Aorta (tissue), 5 donors: Measurements from ENCODE around the gene MIGA1. TPM values are rescaled to one million over a fixed set of nuclear protein-coding genes. Genes with fewer than 3 reads are reported as not detected.
A peak's percentile ranks its signal among the peaks of the same experiment; 100 is the strongest.
"Not testable (repeated sequence)": the region's sequence is repeated elsewhere in the genome, so short reads cannot be mapped to it uniquely, and the experiment has no call there.

ENCODE experiments used
- ATAC-seq: fragments of 200-7000 bp; cut with Tn5 transposase; one replicate; pipeline ENCODE4 v1.9.1; 2022; ENCODE audit warnings: moderate library complexity; ENCODE audit not compliant: low FRiP score
- DNase-seq, 2 donors: peaks; one replicate each; pipeline ENCODE4 v3.0.0-alpha.2; 2020
- H3K27ac ChIP-seq, 2 donors: one replicate each; pipeline ENCODE4 v1.5.1; 2013; ENCODE audit warnings: low read length in 2 of 2, mild to moderate bottlenecking in 2 of 2, moderate library complexity in 2 of 2, control low read depth in 1 of 2, inconsistent platforms in 1 of 2, low read depth in 1 of 2
- H3K27me3 ChIP-seq, 2 donors: one replicate each; pipeline ENCODE4 v1.6.1; 2013; ENCODE audit warnings: control low read depth in 1 of 2, low read length in 1 of 2, mild to moderate bottlenecking in 1 of 2, moderate library complexity in 1 of 2; ENCODE audit not compliant: insufficient read depth in 2 of 2, control insufficient read depth in 1 of 2
- H3K36me3 ChIP-seq, 2 donors: one replicate each; pipeline ENCODE4 v1.6.1; 2013; ENCODE audit warnings: control low read depth in 1 of 2, low read length in 1 of 2, mild to moderate bottlenecking in 1 of 2; ENCODE audit not compliant: insufficient read depth in 2 of 2, control insufficient read depth in 1 of 2
- H3K4me1 ChIP-seq, 2 donors: one replicate each; pipeline ENCODE4 v1.6.1; 2013; ENCODE audit warnings: low read length in 2 of 2, control low read depth in 1 of 2, mild to moderate bottlenecking in 1 of 2, moderate library complexity in 1 of 2; ENCODE audit not compliant: insufficient read depth in 2 of 2, control insufficient read depth in 1 of 2
- H3K4me3 ChIP-seq, 2 donors: one replicate each; pipeline ENCODE4 v1.5.1; 2013; ENCODE audit warnings: low read length in 2 of 2, control low read depth in 1 of 2, mild to moderate bottlenecking in 1 of 2
- H3K9me3 ChIP-seq: one replicate; pipeline ENCODE4 v1.6.1; 2013; ENCODE audit warnings: mild to moderate bottlenecking, low read length; ENCODE audit not compliant: control insufficient read depth
- WGBS, 2 donors: extraction: QIAGEN DNeasy Blood & Tissue Kit; methylation state at CpG; one replicate each; pipeline ENCODE4 v1.1.7; 2013; 5-methylcytosine and 5-hydroxymethylcytosine counted together
- intact Hi-C, 2 donors: fragments of 100-400 bp; cut with DNase I; formaldehyde crosslinking; loops; one replicate each; pipeline versions ENCODE4 v1.14.2 to v1.15.0; 2022
- polyA plus RNA-seq, 2 donors: library from polyadenylated mRNA; stranded (reverse); fragments of 200-250 nt; gene quantifications; one replicate each; pipeline ENCODE4 v1.2.3, GENCODE V29; 2013
- total RNA-seq, 2 donors: library from RNA; stranded (reverse); fragmentation: NEBNext Ultra II Directional; extraction: Animal tissue kit (Norgen Biotek cat#: 25700); gene quantifications; one replicate each; pipeline ENCODE4 v1.2.1, GENCODE V29; 2021
- donor health status: healthy with polysubstance abuse.
- donor health status: Bipolar disorder and iron deficiency.
- donor health status: DM: no; HTN: no; CAD: no.
- donor health status: DM: no; HTN: no; CAD: no.
- donor health status: DM: yes; HTN: yes; CAD: no.

Gene MIGA1
- total and polyA plus RNA-seq, 4 donors: 2.5 to 22.0 (median 12.1) TPM

DNA sequence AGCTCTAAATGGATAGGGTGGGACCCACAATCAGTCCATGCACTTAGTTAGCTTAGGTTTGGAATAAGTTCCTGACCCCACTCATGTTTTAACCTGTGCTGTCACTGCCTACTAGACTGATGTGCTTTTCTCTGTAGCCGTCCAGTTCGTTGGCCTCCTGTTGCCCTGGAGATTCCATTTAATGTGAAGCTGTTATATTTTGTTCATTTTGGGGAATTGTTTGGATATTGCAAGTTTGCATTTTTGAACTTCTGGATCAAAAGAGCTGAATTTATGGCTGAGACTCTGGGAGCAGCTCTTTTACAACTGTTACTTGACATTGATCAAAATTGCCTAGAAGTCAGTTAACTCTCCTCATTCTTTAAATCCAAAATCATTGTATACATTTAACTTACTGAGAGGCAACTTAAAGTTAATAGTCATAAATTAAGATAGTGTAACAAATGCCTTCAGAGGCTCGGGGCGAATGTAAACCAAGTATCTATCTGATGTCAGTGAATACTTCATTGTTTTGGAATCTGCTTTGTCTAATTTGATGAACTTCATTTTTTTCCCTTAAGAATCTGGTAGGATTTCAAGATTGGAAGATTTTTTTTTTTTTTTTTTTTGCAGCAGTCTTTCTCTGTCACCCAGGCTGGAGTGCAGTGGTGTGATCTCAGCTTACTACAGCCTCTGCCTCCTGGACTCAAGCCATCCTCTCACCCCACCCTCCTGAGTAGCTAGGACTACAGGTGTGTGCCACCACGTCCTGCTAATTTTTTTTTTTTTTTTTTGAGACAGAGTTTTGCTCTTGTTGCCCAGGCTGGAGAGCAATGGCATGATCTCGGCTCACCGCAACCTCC lies 38.1 kb downstream of the MIGA1 start:
- intact Hi-C loops: no loop called here
- H3K4me3 ChIP-seq: no peak overlapping the region
- no peaks in the 10 kb centered on the region for H3K4me1 ChIP-seq
- ATAC-seq: no peak
- no peaks in the 10 kb centered on the region for H3K9me3 ChIP-seq
- H3K36me3 ChIP-seq: peaks cover 2 to 5% of the 10 kb centered on the region in 2 donors
- H3K27ac ChIP-seq: no peak overlapping the region
- WGBS, 2 donors: 82 to 84% methylated on average over 7 of the region's 7 CpGs
- no peak for DNase-seq
- no peaks in the 10 kb centered on the region for H3K27me3 ChIP-seq

DNA sequence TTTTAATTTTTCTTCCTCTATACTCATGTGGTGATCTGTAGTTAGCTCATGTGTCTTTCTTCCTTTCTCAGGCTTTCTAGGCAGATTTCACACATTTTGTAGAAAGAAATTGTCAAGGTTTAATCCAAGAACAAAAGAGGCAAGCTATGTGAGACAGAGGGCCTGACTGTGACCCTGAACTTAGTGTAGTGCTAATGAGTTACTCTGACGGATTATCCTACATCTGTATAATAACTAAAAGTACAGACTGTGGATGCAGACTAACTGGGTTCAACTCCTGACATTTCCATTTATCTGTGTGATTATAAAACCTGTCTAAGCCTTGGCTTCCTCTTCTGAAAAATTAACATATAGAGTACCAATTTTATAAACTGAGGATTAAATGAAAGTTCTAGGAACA lies 40.7 kb downstream of the MIGA1 start:
- Histone ChIP-seq H3K27me3 (no peaks in the 10 kb centered on the region), H3K4me3 (no peak overlapping the region), H3K36me3 (peaks cover 0 to 2% of the 10 kb centered on the region in 2 donors), H3K9me3 (no peaks in the 10 kb centered on the region), H3K4me1 (no peaks in the 10 kb centered on the region), H3K27ac (no peak overlapping the region)
- no peak for DNase-seq
- intact Hi-C loops: no loop called here
- 83 to 86% methylated on average over 1 of the region's 1 CpG for WGBS, 2 donors
- no peak for ATAC-seq

DNA sequence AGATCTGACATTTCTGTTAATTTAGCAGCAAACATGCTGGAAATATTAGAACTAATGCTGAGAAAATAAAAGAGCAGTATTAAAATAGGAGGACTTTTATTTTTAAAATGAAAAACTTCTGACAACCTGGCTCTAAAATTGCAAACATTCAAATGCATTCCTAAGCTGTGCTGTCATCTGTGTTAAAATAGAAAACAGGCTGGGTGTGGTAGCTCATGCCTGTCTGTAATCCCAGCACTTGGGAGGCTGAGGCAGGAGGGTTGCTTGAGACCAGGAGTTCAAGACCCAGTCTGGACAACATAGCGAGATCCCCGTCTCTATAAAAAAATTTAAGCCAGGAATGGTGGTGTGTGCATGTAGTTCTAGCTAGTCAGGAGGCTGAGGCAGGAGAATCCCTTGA lies 44.6 kb downstream of the MIGA1 start:
- WGBS, 2 donors: 67 to 68% methylated on average over 2 of the region's 2 CpGs

DNA sequence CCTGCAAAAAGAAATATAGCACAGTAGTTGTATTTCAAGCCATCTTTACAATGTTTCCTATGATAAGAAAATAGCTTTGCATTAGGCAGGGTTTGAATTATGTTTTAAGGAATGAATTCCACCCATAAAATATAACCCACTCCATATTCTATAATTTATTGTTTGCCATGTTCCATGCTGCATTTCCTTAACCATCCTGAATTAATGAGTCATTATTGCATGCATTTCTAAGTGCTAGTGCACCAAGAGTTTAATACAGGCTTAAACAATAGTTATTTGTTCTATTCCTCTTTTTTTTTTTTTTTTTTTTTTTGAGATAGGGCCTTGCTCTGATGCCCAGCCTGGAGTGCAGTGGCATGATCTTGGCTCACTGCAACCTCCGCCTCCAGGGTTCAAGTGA lies 45.2 kb downstream of the MIGA1 start:
- intact Hi-C loops: no loop called here

More for the DNA sequence above, 44.6 kb downstream of the MIGA1 start:
- Histone ChIP-seq H3K9me3 (no peaks in the 10 kb centered on the region), H3K36me3 (peaks cover 0 to 2% of the 10 kb centered on the region in 2 donors), H3K4me3 (no peak overlapping the region), H3K4me1 (no peaks in the 10 kb centered on the region), H3K27ac (peak overlapping the region in 1 of 2 donors; percentile 21), H3K27me3 (no peaks in the 10 kb centered on the region)
- intact Hi-C loops: no loop called here
- ATAC-seq: no peak
- no peak for DNase-seq

DNA sequence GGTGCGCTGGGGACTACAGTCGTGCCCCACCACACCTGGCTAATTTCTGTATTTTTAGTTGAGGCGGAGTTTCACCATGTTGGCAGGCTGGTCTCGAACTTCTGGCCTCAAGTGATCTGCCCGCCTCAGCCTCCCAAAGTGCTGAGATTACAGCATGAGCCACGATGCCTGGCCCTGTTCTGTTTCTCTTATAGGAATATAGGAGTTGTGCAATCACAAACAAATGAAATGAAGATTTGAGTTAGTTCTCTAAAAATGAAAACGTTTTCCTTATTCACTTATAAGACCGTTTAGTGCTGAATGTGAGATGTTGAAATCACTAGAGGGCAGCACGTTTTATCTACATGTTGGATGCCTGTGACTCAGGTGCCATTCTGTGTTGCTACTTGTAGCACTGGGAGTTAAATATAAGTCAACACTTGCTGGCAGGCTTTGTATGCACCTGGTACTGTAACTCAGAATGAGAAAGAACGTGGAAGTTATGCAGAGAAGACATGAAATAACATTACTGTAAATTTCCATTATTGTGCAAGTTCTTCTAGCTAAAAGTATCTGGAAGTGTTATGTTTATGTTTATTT lies 45.8 kb downstream of the MIGA1 start:
- 46% methylated on average over 10 of the region's 10 CpGs for WGBS, 2 donors
- Histone ChIP-seq H3K27me3 (no peaks in the 10 kb centered on the region), H3K4me1 (no peaks in the 10 kb centered on the region), H3K27ac (peak overlapping the region in 1 of 2 donors; percentile 71), H3K9me3 (no peaks in the 10 kb centered on the region), H3K4me3 (no peak overlapping the region), H3K36me3 (no peaks in the 10 kb centered on the region)
- DNase-seq: no peak
- peak; percentile 74 for ATAC-seq
- intact Hi-C loops: no loop called here

More for the DNA sequence above, 45.2 kb downstream of the MIGA1 start:
- H3K4me1 ChIP-seq: no peaks in the 10 kb centered on the region
- 100% methylated on average over 1 of the region's 1 CpG for WGBS, 2 donors
- DNase-seq: no peak
- H3K36me3 ChIP-seq: peaks cover 0 to 2% of the 10 kb centered on the region in 2 donors
- no peak for ATAC-seq
- no peak overlapping the region for H3K27ac ChIP-seq
- no peaks in the 10 kb centered on the region for H3K9me3 ChIP-seq
- H3K4me3 ChIP-seq: no peak overlapping the region
- H3K27me3 ChIP-seq: no peaks in the 10 kb centered on the region

DNA sequence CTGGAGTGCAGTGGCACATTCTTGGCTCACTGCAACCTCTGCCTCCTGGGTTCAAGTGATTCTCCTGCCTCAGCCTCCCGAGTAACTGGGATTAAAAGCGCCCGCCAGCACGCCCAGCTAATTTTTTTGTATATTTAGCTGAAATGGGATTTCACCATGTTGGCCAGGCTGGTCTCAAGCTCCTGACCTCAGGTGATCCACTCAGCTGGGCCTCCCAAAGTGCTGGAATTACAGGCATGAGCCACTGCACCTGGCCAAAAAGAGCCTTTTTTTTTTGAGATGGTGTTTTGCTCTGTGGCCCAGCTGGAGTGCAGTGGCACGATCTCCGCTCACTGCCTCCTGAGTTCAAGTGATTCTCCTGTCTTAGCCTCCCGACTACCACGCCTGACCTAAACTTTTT lies 47.4 kb downstream of the MIGA1 start:
- H3K4me3 ChIP-seq, H3K9me3 ChIP-seq, H3K27me3 ChIP-seq, intact Hi-C loops, H3K36me3 ChIP-seq, DNase-seq, H3K4me1 ChIP-seq, ATAC-seq: not testable (repeated sequence)
- H3K27ac ChIP-seq: peak overlapping the region in 1 of 2 donors; percentile 38
- 86 to 89% methylated on average over 8 of the region's 8 CpGs for WGBS, 2 donors

DNA sequence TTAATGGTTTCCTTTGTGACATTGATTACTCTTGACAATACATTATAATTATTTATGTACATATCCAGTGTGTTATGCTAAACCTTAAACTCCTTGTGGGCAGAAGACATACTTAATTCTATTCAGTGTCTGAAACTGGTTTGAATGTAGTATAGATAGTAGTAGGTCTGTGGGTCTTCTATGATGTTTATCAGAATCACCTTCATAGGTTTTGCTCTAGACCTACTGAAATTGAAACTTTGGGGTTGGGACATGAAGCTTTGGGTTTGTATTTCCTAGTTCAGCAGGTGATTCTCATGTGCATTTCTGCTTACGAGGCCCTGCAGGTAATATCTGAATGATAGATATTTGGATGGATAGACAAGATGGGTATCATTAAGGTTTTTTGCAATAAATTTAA lies 48.6 kb downstream of the MIGA1 start:
- 98 to 100% methylated on average over 1 of the region's 1 CpG for WGBS, 2 donors
- H3K36me3 ChIP-seq: no peaks in the 10 kb centered on the region
- ATAC-seq: no peak
- H3K4me3 ChIP-seq: no peak overlapping the region
- no peak for DNase-seq
- H3K27ac ChIP-seq: no peak overlapping the region
- H3K9me3 ChIP-seq: no peaks in the 10 kb centered on the region
- intact Hi-C loops: no loop called here
- H3K27me3 ChIP-seq: no peaks in the 10 kb centered on the region
- H3K4me1 ChIP-seq: peaks cover 3% of the 10 kb centered on the region in 2 donors

DNA sequence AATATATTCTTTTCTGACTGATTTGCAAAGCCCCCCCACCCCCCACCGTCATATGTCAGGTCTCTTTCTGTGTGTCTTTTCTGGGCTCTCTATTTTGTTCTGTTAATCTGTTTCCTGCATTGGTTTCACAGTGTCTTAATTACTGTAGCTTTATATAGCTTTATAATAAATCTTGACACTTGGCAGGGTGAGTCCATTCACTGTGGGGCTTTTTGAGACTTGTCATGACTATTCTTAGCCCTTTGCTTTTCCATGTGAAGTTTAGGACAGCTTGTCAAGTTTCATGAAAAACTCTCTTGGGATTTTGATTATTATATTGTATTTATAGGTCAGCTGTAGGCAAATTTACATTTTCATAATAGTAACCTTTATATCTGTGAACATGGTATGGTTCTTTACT lies 50.4 kb downstream of the MIGA1 start:
- H3K27ac ChIP-seq: no peak overlapping the region
- intact Hi-C loops: loop anchor here (5.0 to 10.0 kb wide), 2 partner anchors 57 to 275 kb away; partner anchors contain the start of gene NEXN (in 2 of the 2)
- H3K36me3 ChIP-seq: no peaks in the 10 kb centered on the region
- no peak for DNase-seq
- H3K4me3 ChIP-seq: no peak overlapping the region
- no peak for ATAC-seq
- 27 to 30% methylated on average over 1 of the region's 1 CpG for WGBS, 2 donors
- peaks cover 3 to 5% of the 10 kb centered on the region in 2 donors for H3K4me1 ChIP-seq
- H3K27me3 ChIP-seq: no peaks in the 10 kb centered on the region
- no peaks in the 10 kb centered on the region for H3K9me3 ChIP-seq

DNA sequence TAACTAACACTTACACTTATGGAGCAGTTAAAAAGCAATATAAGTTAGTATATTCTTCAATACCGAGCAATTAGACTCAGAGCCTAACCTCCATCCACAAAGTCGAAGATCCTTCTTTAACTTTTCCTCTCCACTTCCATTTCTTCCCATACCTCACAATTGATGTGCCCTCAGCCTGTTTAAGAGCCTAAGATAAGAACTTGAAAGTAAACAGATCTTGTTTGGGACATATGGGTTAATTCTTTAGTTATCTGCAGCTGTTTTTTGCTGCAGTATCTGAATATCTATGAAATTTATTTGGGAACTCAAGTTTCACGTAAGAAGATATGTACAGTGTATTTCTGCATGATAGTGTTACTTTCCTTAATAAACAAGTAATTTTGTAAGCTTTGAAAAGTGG lies 51.5 kb downstream of the MIGA1 start:
- peaks cover 3 to 5% of the 10 kb centered on the region in 2 donors for H3K4me1 ChIP-seq

More for the DNA sequence above, 51.5 kb downstream of the MIGA1 start:
- no peaks in the 10 kb centered on the region for H3K27me3 ChIP-seq
- no peak for ATAC-seq
- H3K9me3 ChIP-seq: no peaks in the 10 kb centered on the region
- no peak overlapping the region for H3K4me3 ChIP-seq
- no peak overlapping the region for H3K27ac ChIP-seq
- DNase-seq: no peak
- WGBS, 2 donors: 90 to 93% methylated on average over 3 of the region's 3 CpGs
- H3K36me3 ChIP-seq: no peaks in the 10 kb centered on the region
- intact Hi-C loops: loop anchor here (5.0 to 10.0 kb wide), 2 partner anchors 56 to 274 kb away; partner anchors contain the start of gene NEXN (in 2 of the 2)
